HG02885 (cell line): ENCODE results near the gene TEX44.
A peak's percentile ranks its signal among the peaks of the same experiment; 100 is the strongest.

Source experiments
- ATAC-seq: cut with Tn5 transposase; IDR thresholded peaks from one replicate; pipeline ENCODE4 v1.9.1; 2021; ENCODE audit warnings: mild to moderate bottlenecking; ENCODE audit not compliant: unreplicated experiment, poor library complexity

Gene TEX44

GRCh38 chr2:231602859-231603467, 10.3 kb downstream of the TEX44 start:
- ATAC-seq, result no peak

GRCh38 chr2:231604101-231604684, 11.5 kb downstream of the TEX44 start:
- ATAC-seq, result no peak

GRCh38 chr2:231604685-231605606, 12.3 kb downstream of the TEX44 start:
- peak; percentile 89 for ATAC-seq

- ATAC-seq, result no peak
These were observed 13.0 kb downstream of the TEX44 start for GRCh38 chr2:231605607-231606091.

GRCh38 chr2:231606941-231607340, 14.3 kb downstream of the TEX44 start:
- no peak for ATAC-seq

GRCh38 chr2:231611273-231612108, 18.8 kb downstream of the TEX44 start:
- no peak for ATAC-seq

GRCh38 chr2:231612109-231612455, 19.4 kb downstream of the TEX44 start:
- no peak for ATAC-seq

- ATAC-seq, result peak; percentile 50
These were observed 20.0 kb downstream of the TEX44 start for GRCh38 chr2:231612456-231613330.

GRCh38 chr2:231613331-231613662, 20.6 kb downstream of the TEX44 start:
- peak; percentile 1 for ATAC-seq

- peak; percentile 73 for ATAC-seq
These were observed 21.2 kb downstream of the TEX44 start for GRCh38 chr2:231613663-231614558.

GRCh38 chr2:231614559-231615057, 21.9 kb downstream of the TEX44 start:
- ATAC-seq, result peak; percentile 3

GRCh38 chr2:231615058-231615671, 22.5 kb downstream of the TEX44 start:
- ATAC-seq, result no peak

- no peak for ATAC-seq
These were observed 23.6 kb downstream of the TEX44 start for GRCh38 chr2:231616296-231616695.

- ATAC-seq, result no peak
These were observed 24.6 kb downstream of the TEX44 start for GRCh38 chr2:231617059-231617926.

GRCh38 chr2:231621051-231621879, 28.6 kb downstream of the TEX44 start:
- ATAC-seq, result no peak

- no peak for ATAC-seq
These were observed 30.3 kb downstream of the TEX44 start for GRCh38 chr2:231622963-231623362.
